H1 (cell line): ENCODE data around the gene ADIPOR1.

Source experiments
- ATF2 ChIP-seq: IDR thresholded peaks from 2 replicates; pipeline ENCODE4 v1.6.1; 2012; ENCODE audit warnings: low read length, inconsistent platforms
- JUN ChIP-seq: IDR thresholded peaks from 2 replicates; pipeline ENCODE4 v1.6.1; 2011; ENCODE audit warnings: low read depth, mild to moderate bottlenecking, improper control_type of control experiment, low read length
- KDM5A ChIP-seq: fragments of 200-600 bp; IDR thresholded peaks from 2 replicates; pipeline ENCODE4 v1.7.1; 2012; ENCODE audit warnings: mild to moderate bottlenecking, low read length, inconsistent platforms, mixed read lengths
- POLR2A ChIP-seq, 2 experiments: IDR thresholded peaks; 1 replicate in 1 of 2; 2 replicates in 1 of 2; pipeline ENCODE4 v1.6.1; 2011; ENCODE audit warnings: low read depth in 2 of 2, low read length in 2 of 2, mild to moderate bottlenecking in 2 of 2; ENCODE audit errors: control extremely low read depth in 1 of 2
- POU5F1 ChIP-seq: IDR thresholded peaks from 2 replicates; pipeline ENCODE4 v1.6.1; 2011; ENCODE audit warnings: low read depth, mild to moderate bottlenecking, low read length, moderate library complexity
- TAF7 ChIP-seq: optimal IDR thresholded peaks from 2 replicates; pipeline ENCODE3; 2011; ENCODE audit warnings: low read depth, mild to moderate bottlenecking, inconsistent platforms, low read length, moderate library complexity, borderline replicate concordance
- TEAD4 ChIP-seq: IDR thresholded peaks from 2 replicates; pipeline ENCODE4 v1.6.1; 2012; ENCODE audit warnings: low read depth, low read length, inconsistent platforms, mixed read lengths

GRCh38 chr1:202932476-202932875, 25.6 kb downstream of the ADIPOR1 start:
- TF ChIP-seq KDM5A (no peak), TEAD4 (no peak), JUN (no peak), POU5F1 (no peak), POLR2A (IDR thresholded peaks at IDR 0.05; ENCODE audit: control extremely low read depth in 1 of 2, low read depth in 2 of 2, low read length in 2 of 2) (no peak), ATF2 (no peak), TAF7 (no peak)
